Psoas muscle (tissue), 8 donors: ENCODE results near the gene MTHFSD. TPM values are rescaled to one million over a fixed set of nuclear protein-coding genes. Genes with fewer than 3 reads are reported as not detected.
"Not testable (repeated sequence)": the region's sequence is repeated elsewhere in the genome, so short reads cannot be mapped to it uniquely, and the experiment has no call there.

Source experiments
- ATAC-seq, 4 donors: fragments of 200-7000 bp; cut with Tn5 transposase; one replicate each; pipeline ENCODE4 v1.9.1; 2020; ENCODE audit warnings: moderate library complexity in 3 of 4, mild to moderate bottlenecking in 2 of 4
- DNase-seq, 2 donors: peaks; one replicate each; pipeline ENCODE4 v3.0.0-alpha.2; 2020
- H3K27ac ChIP-seq: fragments of 200-600 bp; one replicate; pipeline ENCODE4 v1.8.0; 2022
- H3K27me3 ChIP-seq, 3 donors: fragments of 200-600 bp in 1 of 3; one replicate each; pipeline versions ENCODE4 v1.6.1 to v1.8.0; 2013 to 2022; ENCODE audit warnings: low read length in 2 of 3, mild to moderate bottlenecking in 2 of 3, moderate library complexity in 1 of 3; ENCODE audit not compliant: insufficient read depth in 3 of 3
- H3K36me3 ChIP-seq, 2 donors: fragments of 200-600 bp in 1 of 2; one replicate each; pipeline versions ENCODE4 v1.6.1 to v1.8.0; 2013 to 2022; ENCODE audit warnings: low read depth in 1 of 2, mild to moderate bottlenecking in 1 of 2, moderate library complexity in 1 of 2; ENCODE audit not compliant: insufficient read depth in 1 of 2
- H3K4me1 ChIP-seq: fragments of 200-600 bp; one replicate; pipeline ENCODE4 v1.8.0; 2022
- H3K4me3 ChIP-seq: fragments of 200-600 bp; one replicate; pipeline ENCODE4 v1.8.0; 2022; ENCODE audit warnings: mild to moderate bottlenecking
- H3K9me3 ChIP-seq: fragments of 200-600 bp; one replicate; pipeline ENCODE4 v1.8.0; 2022
- WGBS, 3 donors: extraction: QIAGEN DNeasy Blood & Tissue Kit; methylation state at CpG; one replicate each; pipeline versions ENCODE4 v1.1.6 to v1.1.7; 2013; 5-methylcytosine and 5-hydroxymethylcytosine counted together
- intact Hi-C, 2 donors: fragments of 100-400 bp; cut with DNase I; formaldehyde crosslinking; loops; one replicate each; pipeline versions ENCODE4 v1.11.0 to v1.14.2; 2022
- polyA plus RNA-seq, 3 donors: library from polyadenylated mRNA; stranded (reverse); fragments of 200-250 nt; gene quantifications; one replicate each; pipeline ENCODE4 v1.2.3, GENCODE V29; 2013
- total RNA-seq, 4 donors: library from RNA; stranded (reverse); fragmentation: NEBNext Ultra II Directional in 2 of 4; extraction: Animal tissue kit (Norgen Biotek cat#: 25700) in 2 of 4; gene quantifications; one replicate each; pipeline versions ENCODE4 v1.2.1 to v1.2.4, GENCODE V29; 2021 to 2023
- TF ChIP-seq, protein P1 (sequence below): fragments of 200-600 bp; IDR thresholded peaks from one replicate; pipeline ENCODE4 v1.8.0; 2022; ENCODE audit warnings: antibody characterized with exemption
- donor health status: healthy with polysubstance abuse.
- donor health status: DM: no; HTN: no; CAD: no; lungs with moderate emphysema.
- donor health status: Bipolar disorder and iron deficiency.
- donor health status: healthy.
- donor health status: DM: yes; HTN: yes; CAD: no.
- donor health status: DM: no; HTN: no; CAD: no.
- donor health status: DM: no; HTN: no; CAD: no.
- donor health status: DM: yes; HTN: yes; CAD: no.

MTHFSD gene
- total and polyA plus RNA-seq, 7 donors, result 4.3 to 16.0 (median 8.1) TPM

DNA sequence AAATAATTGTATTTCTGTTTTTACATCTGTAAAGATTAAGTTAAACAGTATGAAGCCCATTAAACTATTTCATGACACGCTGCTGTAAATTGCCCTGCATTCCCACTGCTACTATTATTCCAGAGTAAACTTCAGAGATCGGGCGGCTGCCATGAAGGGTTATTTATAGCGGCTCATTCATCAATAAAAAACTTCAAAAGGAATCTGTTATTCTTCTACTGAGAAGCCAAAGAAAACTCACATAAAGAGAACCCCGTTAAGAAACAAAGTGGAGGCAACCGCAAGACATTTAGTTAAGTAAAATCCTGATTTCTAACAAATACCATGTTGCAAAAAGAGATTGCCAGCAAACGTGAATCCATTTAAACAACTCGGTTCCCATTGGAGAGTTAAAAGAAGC is 39.7 kb upstream of the MTHFSD start:
- no peaks in the 10 kb centered on the region for H3K4me1 ChIP-seq
- WGBS, 3 donors, result 24 to 38% (median 29%) methylated on average over 8 of the region's 8 CpGs
- DNase-seq, result no peak
- no peaks in the 10 kb centered on the region for H3K36me3 ChIP-seq
- no peak overlapping the region for H3K27ac ChIP-seq
- no peaks in the 10 kb centered on the region for H3K9me3 ChIP-seq
- peaks cover 0 to 74% (median 23%) of the 10 kb centered on the region in 3 donors for H3K27me3 ChIP-seq
- ATAC-seq, result no peak
- no peak overlapping the region for H3K4me3 ChIP-seq
- TF ChIP-seq, protein P1, sequence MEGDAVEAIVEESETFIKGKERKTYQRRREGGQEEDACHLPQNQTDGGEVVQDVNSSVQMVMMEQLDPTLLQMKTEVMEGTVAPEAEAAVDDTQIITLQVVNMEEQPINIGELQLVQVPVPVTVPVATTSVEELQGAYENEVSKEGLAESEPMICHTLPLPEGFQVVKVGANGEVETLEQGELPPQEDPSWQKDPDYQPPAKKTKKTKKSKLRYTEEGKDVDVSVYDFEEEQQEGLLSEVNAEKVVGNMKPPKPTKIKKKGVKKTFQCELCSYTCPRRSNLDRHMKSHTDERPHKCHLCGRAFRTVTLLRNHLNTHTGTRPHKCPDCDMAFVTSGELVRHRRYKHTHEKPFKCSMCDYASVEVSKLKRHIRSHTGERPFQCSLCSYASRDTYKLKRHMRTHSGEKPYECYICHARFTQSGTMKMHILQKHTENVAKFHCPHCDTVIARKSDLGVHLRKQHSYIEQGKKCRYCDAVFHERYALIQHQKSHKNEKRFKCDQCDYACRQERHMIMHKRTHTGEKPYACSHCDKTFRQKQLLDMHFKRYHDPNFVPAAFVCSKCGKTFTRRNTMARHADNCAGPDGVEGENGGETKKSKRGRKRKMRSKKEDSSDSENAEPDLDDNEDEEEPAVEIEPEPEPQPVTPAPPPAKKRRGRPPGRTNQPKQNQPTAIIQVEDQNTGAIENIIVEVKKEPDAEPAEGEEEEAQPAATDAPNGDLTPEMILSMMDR, result no peak
- intact Hi-C loops, result no loop called here

DNA sequence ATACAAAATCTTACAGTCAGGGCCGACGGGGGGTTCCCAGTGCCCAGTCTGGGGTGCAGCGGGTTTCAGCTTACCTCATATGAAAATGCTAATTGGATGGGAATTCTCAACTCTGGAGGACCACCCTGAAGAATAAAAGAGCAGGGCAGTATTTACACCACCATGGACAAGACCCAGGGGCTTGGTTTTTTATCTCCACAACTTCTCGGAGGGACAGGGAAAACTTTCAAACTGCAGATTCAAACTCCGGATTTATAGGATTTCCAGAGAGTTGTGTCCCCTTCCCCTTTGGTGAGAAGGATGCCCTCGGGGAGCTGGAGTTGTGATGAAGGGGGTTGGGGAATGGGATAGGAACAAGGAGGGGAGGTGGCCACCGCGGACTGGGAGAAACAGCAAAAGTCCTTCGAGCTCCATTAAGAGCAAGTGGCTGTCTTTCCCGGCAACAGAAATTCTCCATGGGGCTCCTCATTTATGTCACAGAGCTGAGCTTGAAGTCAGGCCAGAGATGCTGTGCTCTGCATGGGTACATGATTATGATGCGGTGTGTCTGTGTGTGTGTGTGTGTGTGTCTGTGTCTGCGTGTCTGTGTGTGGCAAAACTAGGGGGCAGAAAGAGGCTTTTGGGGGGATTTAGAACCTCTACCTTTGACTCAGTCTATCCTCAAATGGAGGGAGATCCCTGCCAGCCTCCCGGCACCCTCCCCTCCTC is 39.0 kb upstream of the MTHFSD start:
- DNase-seq (no peak), ATAC-seq (no peak)
- TF ChIP-seq, protein P1, result no peak
- H3K4me3 ChIP-seq, result no peak overlapping the region
- WGBS, 3 donors, result 31 to 33% (median 32%) methylated on average over 13 of the region's 13 CpGs
- H3K36me3 ChIP-seq, result no peaks in the 10 kb centered on the region
- intact Hi-C loops, result no loop called here
- H3K27ac ChIP-seq, result no peak overlapping the region
- H3K9me3 ChIP-seq, result no peaks in the 10 kb centered on the region
- no peaks in the 10 kb centered on the region for H3K4me1 ChIP-seq
- H3K27me3 ChIP-seq, result peaks cover 0 to 70% (median 23%) of the 10 kb centered on the region in 3 donors

DNA sequence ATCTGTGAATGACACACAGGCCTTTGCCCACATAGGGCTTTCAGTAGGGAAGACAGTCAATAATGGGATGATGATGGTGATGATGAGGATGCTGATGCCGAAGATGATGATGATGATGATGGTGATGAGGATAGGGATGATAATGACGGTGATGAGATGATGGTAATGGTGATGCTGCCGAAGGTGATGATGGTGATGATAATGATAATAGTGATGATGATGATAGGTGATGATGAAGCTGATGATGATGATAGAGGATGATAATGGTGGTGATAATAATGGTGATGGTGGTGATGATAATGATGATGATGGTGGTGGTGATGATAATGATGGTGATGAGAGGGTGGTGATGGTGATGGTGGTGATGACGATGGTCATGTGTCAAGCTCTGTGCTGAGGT is 36.2 kb upstream of the MTHFSD start:
- no peaks in the 10 kb centered on the region for H3K9me3 ChIP-seq
- ATAC-seq (no peak), DNase-seq (no peak)
- TF ChIP-seq, protein P1, result no peak
- 79 to 89% (median 86%) methylated on average over 4 of the region's 4 CpGs for WGBS, 3 donors
- intact Hi-C loops, result no loop called here
- H3K36me3 ChIP-seq, result no peaks in the 10 kb centered on the region
- H3K4me3 ChIP-seq, result no peak overlapping the region
- no peak overlapping the region for H3K27ac ChIP-seq
- H3K4me1 ChIP-seq, result no peaks in the 10 kb centered on the region
- peaks cover 0 to 68% (median 20%) of the 10 kb centered on the region in 3 donors for H3K27me3 ChIP-seq

DNA sequence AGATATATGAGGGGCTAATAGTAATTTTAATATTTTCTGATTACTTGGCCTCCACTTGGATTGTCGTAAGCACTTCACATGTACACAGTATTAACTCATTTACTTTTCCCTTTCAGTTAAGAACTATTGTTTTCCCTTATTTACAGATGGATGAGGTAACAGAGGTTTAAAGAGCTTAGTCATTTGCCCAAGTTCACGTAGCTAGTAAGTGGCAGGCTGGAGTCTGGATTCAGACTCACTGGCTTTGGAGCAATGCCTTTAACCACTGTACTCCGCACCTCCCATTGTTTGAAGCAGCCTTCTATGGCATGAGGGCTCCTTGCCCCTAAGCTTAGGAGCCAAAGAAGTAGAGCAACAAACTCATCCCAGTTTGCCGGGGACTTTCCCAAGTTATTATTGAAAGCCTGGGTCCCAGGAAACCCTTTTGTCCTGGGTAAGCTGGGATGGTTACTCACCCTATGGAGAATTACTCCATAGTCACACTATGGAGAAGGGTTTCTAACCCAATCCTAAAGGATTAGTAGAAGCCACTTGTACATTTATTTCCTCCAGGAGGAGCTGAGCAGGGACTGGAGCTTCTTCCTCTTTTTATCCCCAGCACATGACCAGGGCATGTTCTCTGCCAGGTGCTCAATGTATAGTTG is 35.6 kb upstream of the MTHFSD start:
- 86 to 89% (median 87%) methylated on average over 4 of the region's 4 CpGs for WGBS, 3 donors
- intact Hi-C loops, result no loop called here
- no peak for ATAC-seq
- Histone ChIP-seq H3K4me3 (no peak overlapping the region), H3K27me3 (peaks cover 0 to 63% (median 20%) of the 10 kb centered on the region in 3 donors), H3K27ac (no peak overlapping the region), H3K4me1 (no peaks in the 10 kb centered on the region), H3K36me3 (no peaks in the 10 kb centered on the region), H3K9me3 (no peaks in the 10 kb centered on the region)
- no peak for DNase-seq
- TF ChIP-seq, protein P1, result no peak

DNA sequence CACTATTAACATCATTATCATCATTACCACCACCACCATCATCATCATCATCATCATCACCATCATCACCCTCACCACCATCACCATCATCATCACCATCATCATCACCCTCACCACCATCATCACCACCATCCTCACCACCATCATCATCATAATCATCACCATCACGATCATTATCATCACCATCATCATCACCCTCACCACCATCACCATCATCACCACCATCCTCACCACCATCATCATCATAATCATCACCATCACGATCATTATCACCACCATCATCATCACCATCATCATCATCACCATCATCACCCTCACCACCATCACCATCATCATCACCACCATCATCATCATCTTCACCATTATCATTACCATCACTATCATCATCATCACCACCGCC is 32.9 kb upstream of the MTHFSD start:
- H3K36me3 ChIP-seq, H3K4me1 ChIP-seq, ATAC-seq, DNase-seq, H3K9me3 ChIP-seq, H3K27ac ChIP-seq, H3K4me3 ChIP-seq: not testable (repeated sequence)
- WGBS, 3 donors, result 94 to 98% (median 96%) methylated on average over 3 of the region's 3 CpGs
- intact Hi-C loops, result loop anchor here in 1 of 2 donors (2.0 kb wide), 1 partner anchor 55 kb away; no protein-coding TSS in a partner anchor
- peaks cover 0 to 45% (median 6%) of the 10 kb centered on the region in 3 donors for H3K27me3 ChIP-seq
